CD4-positive, alpha-beta T cell treated with Interleukin-15 for 4 hours (primary cell): Measurements from ENCODE around the gene CTBP2.

Experiments
- DNase-seq: peaks from one replicate; pipeline ENCODE4 v3.0.0-alpha.2; 2020; ENCODE audit warnings: low spot score

CTBP2 gene

DNA sequence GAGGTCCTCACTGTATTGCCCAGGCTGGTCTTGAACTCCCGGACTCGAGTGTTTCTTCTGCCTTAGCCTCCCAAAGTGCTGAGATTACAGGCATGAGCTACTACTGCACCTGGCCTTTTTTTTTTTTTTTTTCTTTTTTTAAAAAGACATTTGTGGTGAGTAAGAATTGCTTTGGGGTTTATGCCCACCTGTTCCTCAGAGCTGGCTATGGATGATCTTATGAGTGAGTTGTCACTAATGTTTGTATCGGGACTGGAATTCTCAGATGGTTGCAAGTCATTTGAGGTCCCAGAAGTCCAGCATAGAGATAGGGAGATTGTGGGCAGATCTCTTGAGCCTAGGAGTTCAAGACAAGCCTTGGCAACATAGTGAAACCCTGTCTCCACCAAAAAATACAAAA lies 183.2 kb downstream of the CTBP2 start:
- no peak for DNase-seq

DNA sequence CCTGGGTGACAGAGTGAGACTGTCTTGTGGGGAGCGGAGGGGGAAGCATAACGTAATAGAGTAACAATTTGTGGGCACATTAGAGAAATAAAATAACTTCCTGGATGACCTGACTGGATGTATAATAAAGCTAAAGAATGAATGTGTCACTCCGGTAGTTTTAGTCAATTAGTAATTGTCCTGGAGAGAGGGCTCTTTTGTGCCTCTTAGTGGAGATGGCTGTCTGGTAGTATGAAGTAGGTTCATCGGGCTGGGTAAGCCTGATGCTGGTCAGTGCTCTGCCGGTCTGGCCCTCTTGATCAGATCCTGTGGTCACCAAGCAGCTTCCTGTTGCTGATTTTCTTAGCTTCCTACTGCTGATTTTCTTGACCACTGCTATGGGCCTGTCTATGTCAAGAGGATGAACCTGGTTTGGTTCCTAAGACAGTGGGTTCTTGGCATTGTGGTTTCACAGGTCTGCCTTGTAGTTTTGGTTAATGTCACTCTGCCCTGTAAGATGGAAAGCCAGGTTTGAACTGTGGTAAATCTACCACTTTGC lies 184.3 kb downstream of the CTBP2 start:
- DNase-seq, result no peak

DNA sequence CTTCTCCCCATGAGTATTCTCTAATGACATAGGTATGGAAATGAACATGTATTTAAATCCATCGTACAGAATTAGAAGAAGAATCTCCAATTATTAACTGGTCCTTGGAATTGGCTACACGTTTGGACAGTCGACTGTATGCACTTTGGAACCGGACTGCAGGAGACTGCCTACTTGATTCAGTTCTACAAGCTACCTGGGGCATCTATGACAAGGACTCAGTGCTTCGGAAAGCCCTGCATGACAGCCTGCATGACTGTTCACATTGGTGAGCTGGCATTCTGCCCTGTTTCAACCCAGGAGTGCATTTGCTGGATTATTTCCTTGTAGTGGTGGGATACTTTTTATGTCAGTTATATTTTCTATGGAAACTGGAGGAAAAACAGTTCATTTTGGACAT lies 186.2 kb downstream of the CTBP2 start:
- DNase-seq, result no peak

DNA sequence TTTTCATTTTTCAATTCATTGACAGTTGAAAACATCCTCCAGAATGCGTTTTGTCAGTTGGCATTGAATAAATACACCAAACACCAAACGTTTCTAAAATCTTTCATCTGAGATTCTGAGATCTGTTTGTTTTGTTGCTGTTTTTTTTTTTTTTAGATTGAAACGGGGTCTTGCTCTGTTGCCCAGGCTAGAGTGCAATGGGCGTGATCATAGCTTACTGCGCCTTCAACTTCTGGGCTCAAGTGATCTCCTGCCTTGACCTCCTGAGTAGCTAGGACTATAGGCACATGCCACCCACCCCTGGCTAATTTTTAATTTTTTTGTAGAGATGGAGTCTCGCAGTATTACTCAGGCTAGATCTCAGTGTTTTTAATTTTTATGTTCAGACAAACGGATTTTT lies 187.7 kb downstream of the CTBP2 start:
- no peak for DNase-seq

DNA sequence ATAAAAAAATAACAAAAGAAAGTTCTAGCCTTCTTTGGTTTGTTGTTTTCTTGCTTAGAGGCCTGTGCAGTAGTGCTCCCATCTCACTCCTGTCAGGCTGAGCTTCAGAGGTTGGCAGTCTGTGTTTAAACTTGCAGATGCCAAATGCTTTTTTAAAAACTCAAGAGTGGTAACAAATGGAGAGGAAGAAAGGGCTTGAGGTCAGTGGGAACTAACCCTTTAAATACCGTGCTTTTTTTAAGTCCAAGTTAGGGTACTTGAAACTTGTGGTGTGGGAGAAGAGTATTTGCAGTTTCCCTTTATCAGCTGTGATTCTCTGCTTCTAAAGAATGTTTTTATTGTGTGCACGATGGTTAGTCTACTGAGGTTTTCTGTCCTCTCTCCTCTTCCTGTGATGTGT lies 189.1 kb downstream of the CTBP2 start:
- DNase-seq, result no peak

DNA sequence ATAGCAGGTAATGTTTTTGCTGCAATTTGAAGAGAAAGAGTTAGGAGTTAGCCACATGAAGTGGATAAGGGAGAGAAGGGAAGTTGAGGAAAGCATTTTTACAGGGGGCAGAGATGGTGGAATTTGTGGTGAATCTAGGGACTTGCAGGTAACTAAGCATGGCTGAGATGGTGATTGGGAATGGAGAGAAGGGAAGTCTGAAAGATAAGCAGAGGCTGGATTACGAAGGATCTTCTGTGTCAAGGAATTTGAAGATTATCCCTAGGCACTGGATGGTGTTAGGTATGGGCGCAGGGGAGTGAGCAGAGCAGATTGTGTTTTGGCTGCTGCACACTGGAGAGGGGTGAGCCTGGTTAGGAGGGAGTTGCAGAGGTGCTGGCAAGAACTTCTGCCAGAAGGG lies 193.1 kb downstream of the CTBP2 start:
- DNase-seq, result no peak

DNA sequence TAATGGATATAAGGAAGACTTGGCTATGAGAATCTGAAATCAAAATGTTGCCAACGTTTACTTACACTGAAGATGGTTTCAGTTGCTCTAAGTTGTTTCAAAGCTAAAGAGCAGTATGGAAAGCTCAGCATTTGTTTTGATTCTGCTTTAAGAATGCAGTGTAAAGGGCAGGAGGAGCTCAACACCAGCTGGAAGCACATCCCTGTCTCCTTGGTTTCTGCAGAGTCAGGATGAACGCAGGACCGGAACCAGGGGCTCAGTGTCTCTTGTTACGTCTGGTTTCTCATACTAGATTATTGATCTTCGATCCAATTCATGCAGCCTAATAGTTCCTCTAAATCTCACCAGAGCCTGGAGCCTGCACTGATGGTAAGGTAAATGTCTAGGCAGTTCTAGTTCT lies 194.4 kb downstream of the CTBP2 start:
- no peak for DNase-seq

DNA sequence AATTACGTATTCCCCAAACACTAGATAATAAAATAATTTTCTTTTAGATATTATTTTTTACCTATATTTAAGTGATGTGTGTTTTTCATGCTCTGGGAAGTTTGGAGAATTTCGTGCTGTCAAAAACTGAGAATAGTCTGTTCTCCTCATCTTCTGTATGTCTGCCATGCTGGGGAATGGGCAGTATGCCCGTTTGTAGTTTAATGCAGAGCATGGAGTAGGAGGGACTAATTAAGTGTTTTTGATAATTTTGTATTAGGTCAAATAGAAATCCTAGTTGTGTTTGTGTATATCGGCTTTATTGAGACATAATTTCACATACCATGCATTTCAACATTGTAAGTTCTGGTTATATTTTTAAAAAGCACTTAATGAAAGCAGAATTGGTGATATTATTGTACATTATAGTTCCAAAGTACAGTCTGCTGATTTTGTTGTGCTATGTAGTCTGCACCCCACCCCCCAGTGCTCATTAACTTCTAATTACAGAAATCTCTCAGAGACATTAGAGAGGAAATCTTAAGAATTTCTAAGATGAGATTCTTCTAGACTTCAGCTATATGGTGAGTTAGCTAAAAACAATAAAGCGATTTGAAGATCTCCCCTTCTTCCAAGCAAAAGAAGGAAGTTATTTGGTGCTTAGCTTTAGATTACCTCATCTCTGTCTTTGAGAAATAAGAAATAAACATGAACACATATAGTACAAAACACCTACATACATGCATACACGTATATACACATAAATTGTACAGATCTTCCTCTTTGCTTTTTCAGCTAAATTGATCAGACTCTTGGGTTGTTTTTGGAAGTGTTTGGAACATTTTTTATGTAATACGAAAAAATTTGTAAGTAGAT lies 196.3 kb downstream of the CTBP2 start:
- no peak for DNase-seq

DNA sequence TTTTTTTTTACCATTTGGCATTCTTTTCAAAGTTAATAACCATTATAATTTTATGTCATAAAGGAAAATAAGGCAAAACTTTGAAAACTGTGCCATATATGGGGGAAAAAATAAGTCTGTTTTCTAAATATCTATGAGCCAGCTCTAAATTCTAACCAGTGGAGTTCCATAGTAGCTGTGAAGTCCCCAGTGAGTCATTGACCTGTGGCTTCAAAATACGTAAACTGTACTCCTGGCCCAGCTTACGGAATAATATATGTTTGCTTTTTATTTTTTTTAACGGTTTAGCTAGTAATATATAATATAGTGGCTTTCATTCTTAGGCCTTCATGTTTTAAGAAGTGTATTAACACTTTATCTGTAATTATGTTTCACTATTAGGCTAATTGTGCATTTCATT lies 197.9 kb downstream of the CTBP2 start:
- no peak for DNase-seq

DNA sequence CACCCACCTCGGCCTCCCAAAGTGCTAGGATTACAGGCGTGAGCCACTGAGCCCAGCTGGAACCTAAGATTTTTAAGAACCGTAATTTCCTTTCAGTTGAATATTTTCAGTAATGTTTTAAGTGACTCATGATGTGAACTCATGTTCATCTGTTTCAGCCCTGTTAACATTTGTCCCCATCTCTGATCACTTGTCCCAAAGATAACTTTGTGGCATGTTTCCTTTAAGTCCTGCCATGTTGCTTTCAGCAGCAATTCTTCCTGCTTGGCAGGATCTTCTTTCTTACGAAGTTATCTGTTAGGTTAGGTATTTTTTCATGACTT lies 199.2 kb downstream of the CTBP2 start:
- DNase-seq, result no peak

DNA sequence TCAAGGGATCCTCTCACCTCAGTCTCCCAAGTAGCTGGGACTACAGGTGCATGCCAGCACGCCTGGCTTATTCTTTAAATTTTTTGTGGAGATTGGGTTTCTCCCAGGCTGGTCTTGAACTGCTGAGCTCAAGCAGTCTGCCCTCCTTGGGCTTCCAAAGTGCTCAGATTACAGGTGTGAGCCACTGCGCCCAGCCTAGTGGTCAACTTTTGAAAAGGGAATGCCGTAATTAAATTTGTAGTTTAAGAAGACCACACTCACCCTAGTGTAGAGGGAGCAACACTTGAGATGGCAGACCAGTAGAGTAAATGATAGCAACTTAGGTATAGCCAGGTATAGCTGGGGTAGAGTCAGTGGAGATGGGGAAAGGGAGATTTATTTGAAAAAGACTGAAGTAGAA lies 200.8 kb downstream of the CTBP2 start:
- no peak for DNase-seq

DNA sequence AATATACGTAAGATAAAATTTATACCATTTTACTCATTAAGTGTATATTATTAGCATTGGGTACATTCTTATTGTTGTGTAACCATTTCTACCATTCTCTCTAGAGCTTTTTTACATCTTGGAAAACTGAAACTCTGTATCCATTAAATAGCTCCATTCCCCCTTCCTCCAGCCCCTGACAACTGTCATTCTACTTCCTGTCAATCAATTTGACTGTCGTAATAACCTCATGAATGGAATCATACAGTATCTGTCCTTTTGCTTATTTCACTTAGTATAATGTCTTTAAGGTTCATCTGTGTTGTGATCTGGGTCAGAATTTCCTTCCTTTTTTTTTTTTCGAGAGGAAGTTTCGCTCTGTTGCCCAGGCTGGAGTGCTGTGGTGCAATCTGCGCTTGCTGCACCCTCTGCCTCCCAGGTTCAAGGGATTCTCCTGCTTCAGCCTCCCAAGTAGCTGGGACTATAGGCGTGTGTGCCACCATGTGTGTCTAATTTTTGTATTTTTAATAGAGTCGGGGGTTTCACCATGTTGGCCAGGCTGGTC lies 202.9 kb downstream of the CTBP2 start:
- no peak for DNase-seq

DNA sequence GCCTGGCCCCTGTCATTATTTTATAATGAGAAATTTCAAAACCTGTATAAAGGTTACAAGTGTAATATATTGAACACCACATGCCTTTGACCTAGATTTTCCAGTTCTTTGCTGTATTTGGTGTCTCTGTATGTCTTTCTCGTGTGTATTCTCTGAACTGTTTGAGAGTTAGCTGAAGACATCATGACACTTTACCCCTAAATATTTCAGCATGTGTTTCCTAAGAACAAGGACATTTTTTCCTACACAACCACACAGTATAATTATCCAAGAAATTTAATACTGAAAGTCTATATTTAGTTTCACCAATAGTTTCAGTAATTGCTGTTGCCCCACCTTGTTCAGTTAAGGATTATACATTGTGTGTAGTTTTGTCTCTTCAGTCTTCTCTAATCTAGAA lies 203.6 kb downstream of the CTBP2 start:
- no peak for DNase-seq

DNA sequence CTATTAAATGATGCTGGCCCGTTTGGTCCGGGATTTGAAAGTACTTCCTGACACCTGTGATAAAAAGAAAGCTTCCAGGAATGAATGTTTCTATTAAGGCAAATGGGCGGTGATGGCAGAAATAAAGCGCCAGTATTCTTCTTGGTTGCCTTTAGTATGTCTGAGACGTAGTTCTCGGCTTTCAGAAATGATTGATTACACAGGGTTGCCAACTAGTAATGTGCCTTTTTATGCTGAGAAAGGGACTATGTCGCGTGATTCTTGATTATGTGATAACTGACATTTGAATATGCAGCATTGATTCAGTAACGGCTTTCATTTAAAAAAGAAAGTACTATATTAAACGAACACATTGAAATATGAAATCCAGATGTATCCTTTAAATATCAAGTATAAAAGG lies 204.5 kb downstream of the CTBP2 start:
- DNase-seq, result no peak

DNA sequence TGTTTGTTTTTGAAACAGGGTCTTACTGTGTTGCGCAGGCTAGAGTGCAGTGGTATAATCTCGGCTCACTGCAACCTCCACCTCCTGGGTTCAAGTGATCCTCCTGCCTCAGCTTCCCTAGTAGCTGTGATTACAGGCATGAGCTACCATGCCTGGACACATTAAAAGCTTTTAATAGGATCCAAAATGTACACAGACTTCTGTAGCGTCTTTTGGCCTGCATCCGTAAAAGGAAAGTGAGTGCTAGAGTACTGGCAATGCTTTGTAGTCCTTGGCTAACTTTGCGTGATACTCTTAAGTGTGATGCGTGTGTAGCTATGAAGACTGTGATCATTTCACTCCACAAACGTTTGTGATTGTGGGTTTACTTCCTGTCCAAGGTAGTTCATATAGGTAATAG lies 205.1 kb downstream of the CTBP2 start:
- no peak for DNase-seq

DNA sequence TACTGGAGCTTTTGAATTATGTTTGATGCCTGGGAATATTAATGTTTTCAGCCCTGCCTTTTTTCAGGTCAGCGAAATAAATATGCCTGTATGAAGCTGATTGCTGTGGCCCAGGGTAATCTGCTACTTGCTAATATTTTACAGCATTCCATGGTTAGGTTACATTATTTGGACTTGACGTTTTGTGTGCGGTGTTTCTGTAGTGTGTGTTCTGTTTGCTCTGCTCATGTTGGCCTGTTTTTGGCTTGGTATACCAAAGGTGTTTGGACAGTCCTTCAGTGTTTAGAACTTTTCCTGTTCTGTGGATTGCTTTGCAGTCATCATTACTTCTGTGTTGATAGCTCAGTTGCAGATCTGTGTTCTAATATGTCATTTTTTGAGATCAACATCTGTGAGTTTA lies 206.9 kb downstream of the CTBP2 start:
- DNase-seq, result no peak

DNA sequence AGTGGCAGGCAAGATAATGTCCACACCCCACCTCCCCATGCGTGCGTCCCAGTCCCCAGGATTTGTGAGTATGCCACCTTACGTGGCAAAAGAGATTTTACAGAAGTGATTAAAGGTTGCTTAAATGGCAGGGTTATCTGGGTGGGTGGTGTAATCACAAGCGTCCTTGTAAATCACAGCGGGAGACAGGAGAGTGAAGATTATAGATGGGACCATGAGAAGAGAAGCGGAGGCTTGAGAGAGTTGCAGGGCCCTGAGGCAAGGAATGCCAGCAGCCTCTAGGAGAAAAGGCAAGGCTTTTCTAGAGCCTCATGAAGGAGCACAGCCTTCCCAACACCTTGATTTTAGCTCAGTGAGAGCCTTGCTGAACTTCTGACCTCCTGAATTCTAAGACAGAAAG lies 208.2 kb downstream of the CTBP2 start:
- no peak for DNase-seq

DNA sequence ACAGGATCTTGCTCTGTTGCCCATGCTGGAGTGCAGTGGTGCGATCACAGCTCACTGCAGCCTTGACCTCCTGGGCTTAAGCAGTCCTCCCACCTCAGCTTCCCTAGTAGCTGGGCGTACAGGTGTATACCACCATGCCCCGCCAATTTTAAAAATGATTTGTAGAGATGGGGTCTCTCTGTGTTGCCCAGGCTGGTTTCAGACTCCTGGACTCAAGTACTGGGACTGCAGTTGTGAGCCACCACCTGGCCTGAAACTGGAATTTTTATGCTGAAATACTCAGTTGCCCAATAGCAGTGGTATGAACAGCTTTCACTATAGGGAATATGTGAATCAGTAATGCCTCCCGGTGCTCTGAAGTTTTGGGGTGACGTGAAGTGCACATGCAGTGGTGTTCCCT lies 210.8 kb downstream of the CTBP2 start:
- no peak for DNase-seq

DNA sequence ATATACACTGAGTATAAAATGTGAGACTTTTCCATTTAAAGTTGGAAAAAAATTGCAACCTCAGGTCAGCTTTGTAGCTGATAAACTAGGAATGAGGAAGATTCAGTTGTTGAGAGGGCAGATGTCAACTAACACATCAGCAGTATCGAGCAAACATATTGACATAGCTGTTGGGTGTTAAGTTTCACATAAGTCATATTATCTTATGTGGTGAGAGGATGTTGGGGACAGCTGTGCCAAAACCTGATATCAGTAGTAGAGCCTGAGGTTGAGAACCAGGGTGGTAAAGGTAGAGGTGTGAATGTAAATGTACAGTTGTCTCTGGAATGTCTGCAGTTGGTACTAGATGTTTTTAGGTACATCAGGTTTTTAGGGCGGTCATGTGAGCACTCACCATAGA lies 213.4 kb downstream of the CTBP2 start:
- no peak for DNase-seq

DNA sequence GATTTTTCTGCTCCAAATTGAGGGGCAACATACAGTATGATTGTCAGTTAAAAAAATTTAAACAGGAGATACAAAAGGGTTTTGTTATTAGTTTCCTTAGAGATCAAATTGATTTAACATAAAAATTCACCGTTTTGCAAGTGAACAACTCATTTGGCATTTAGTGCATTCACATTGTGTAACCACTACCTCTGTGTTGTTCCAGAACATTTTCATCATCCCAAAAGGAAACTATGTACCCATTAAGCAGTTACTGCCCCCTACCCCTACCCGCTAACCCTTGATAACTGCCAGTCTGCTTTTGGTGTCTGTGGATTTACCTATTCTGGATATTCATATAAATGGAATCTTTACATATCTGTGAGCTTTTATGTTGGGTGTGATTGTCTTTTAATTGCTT lies 215.4 kb downstream of the CTBP2 start:
- no peak for DNase-seq

DNA sequence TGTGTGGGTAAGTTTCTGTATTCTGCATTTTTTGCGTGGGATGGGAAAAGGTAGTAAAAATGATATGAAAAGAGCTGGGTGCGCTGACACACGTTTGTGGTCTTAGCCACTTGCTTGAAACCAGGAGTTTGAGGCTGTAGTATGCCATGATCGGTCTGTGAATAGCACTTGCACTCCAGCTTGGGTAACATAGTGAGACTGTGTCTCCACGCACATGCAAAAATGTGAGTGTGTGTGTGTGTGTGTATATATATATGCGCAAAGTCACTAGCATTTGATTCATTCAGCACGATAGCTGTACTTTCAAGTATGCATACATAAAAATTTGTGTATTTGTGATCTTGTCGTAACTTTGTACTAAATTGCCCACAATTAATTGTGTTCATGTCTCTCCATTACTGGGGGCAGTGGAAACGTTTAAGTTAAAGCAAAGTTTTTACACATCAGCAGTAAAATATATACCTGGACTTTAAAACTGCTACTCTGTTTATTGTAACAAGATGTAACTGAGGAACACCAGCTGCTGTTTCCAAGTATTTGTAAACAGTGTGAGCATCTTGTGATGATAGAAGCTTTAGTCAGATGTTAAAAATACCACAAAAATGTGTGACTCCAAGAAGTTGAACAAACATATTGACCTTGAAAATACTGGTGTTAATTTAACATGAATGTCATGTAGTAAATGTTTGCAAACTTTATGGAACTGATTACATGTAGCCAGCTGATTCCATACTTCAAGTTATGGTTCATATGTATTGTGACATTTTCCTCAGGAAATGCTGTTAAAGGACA lies 216.9 kb downstream of the CTBP2 start:
- no peak for DNase-seq

DNA sequence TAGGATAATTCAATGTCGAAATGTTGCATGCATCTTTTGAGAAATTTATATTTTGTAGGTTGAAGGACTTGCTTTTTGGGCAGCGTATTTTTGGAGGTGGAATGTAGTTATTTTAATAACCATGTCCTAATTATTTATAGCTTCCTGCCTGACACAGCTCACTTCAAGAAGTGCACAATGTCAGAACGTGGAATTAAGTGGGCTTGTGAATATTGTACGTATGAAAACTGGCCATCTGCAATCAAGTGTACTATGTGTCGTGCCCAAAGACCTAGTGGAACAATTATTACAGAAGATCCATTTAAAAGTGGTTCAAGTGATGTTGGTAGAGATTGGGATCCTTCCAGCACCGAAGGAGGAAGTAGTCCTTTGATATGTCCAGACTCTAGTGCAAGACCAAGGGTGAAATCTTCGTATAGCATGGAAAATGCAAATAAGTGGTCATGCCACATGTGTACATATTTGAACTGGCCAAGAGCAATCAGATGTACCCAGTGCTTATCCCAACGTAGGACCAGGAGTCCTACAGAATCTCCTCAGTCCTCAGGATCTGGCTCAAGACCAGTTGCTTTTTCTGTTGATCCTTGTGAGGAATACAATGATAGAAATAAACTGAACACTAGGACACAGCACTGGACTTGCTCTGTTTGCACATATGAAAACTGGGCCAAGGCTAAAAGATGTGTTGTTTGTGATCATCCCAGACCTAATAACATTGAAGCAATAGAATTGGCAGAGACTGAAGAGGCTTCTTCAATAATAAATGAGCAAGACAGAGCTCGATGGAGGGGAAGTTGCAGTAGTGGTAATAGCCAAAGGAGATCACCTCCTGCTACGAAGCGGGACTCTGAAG lies 217.8 kb downstream of the CTBP2 start:
- DNase-seq, result no peak
